H1 (cell line): ENCODE measurements around the gene FMN2. TPM values are rescaled to one million over a fixed set of nuclear protein-coding genes. Genes with fewer than 3 reads are reported as not detected.

ENCODE experiments used
- CHD7 ChIP-seq: fragments of 300-600 bp; sonication (generic); IDR thresholded peaks from 2 replicates; pipeline ENCODE4 v1.7.1; 2012; ENCODE audit warnings: low read length, moderate library complexity, mild to moderate bottlenecking, inconsistent platforms; ENCODE audit not compliant: insufficient replicate concordance
- HDAC6 ChIP-seq: IDR thresholded peaks from one replicate; pipeline ENCODE4 v1.7.1; 2012; ENCODE audit warnings: low read depth, mild to moderate bottlenecking, inconsistent platforms, low read length, moderate library complexity
- POLR2AphosphoS5 ChIP-seq: IDR thresholded peaks from 2 replicates; pipeline ENCODE4 v1.6.1; 2011; ENCODE audit warnings: low read depth, low read length
- polyA plus RNA-seq, 7 experiments: library from polyadenylated mRNA; depleted of rRNA in 3 of 7; stranded (reverse) in 5 of 7; unstranded in 2 of 7; fragments of >200 nt in 5 of 7; fragments of 200-250 nt in 2 of 7; gene quantifications; 1 replicate in 5 of 7; 2 replicates in 1 of 7; 4 replicates in 1 of 7; pipeline versions ENCODE4 v1.2.1 to v1.2.3, GENCODE V29; 2011 to 2013; ENCODE audit warnings: missing spikeins in 2 of 7, mixed read lengths in 2 of 7
- total RNA-seq: library from RNA; stranded (reverse); fragmentation: NEBNext Ultra II Directional; extraction: Animal tissue kit (Norgen Biotek cat#: 25700); gene quantifications from 2 replicates; pipeline ENCODE4 v1.2.1, GENCODE V29; 2021

The FMN2 gene
- total and polyA plus RNA-seq, 2 of the 8 experiments (the other 6 are each of a cell fraction or from before 2014, with no cell fraction given), result 0.83 to 2.0 TPM

- TF ChIP-seq CHD7 (no peak), HDAC6 (no peak), POLR2AphosphoS5 (no peak)
Measured at GRCh38 chr1:240312872-240313271, 221.2 kb downstream of the FMN2 start (continued).
